Panc1 (cell line): ENCODE data around the gene NCOA5. TPM values are rescaled to one million over a fixed set of nuclear protein-coding genes. Genes with fewer than 3 reads are reported as not detected.

Experiments used
- ATAC-seq: fragments of 200-7000 bp; cut with Tn5 transposase; 2 replicates; pipeline ENCODE4 v1.9.1; 2020; ENCODE audit warnings: mild to moderate bottlenecking, moderate library complexity
- BruUV-seq: library from RNA; stranded (reverse); fragments of 400-500 nt; replicated peaks from 2 replicates; lab custom pipeline; 2021; lab: Mats Ljungman, UMichigan
- CTCF ChIA-PET: fragments of 300-600 bp; sonication (Branson Sonifier 250); formaldehyde crosslinking; loops from one replicate; lab custom pipeline; 2022; ENCODE audit warnings: antibody characterized with exemption; lab: Charles Lee
- POLR2A ChIA-PET: fragments of 300-600 bp; sonication (Branson Sonifier 250); formaldehyde crosslinking; loops from one replicate; lab custom pipeline; 2022; ENCODE audit warnings: antibody characterized with exemption; lab: Charles Lee
- DNase-seq: peaks from one replicate; pipeline ENCODE4 v3.0.0-alpha.2; 2010; ENCODE audit warnings: low read depth, low spot score
- H3K27ac ChIP-seq: 2 replicates; pipeline ENCODE4 v1.5.1; 2011; ENCODE audit warnings: mild to moderate bottlenecking, low read length, inconsistent platforms
- H3K27me3 ChIP-seq: fragments of 200-500 bp; sonication (Bioruptor generic); 2 replicates; pipeline ENCODE4 v1.6.0; 2014; ENCODE audit warnings: low read length, inconsistent platforms; ENCODE audit not compliant: control insufficient read depth, insufficient read depth
- H3K36me3 ChIP-seq: fragments of 200-500 bp; sonication (Bioruptor generic); 2 replicates; pipeline ENCODE4 v1.5.1; 2014; ENCODE audit warnings: inconsistent platforms, mild to moderate bottlenecking, low read length, moderate library complexity; ENCODE audit not compliant: control insufficient read depth, insufficient read depth
- H3K4me1 ChIP-seq: 2 replicates; pipeline ENCODE4 v1.5.1; 2011; ENCODE audit warnings: inconsistent platforms, mild to moderate bottlenecking, low read length, moderate library complexity; ENCODE audit not compliant: control insufficient read depth, insufficient read depth
- H3K4me3 ChIP-seq, 2 experiments: 2 replicates each; pipeline ENCODE4 v1.5.1; 2011 to 2012; ENCODE audit warnings: low read depth in 2 of 2, low read length in 2 of 2, mild to moderate bottlenecking in 2 of 2, inconsistent platforms in 1 of 2, moderate library complexity in 1 of 2
- H3K9me3 ChIP-seq: fragments of 200-500 bp; sonication (Bioruptor generic); 2 replicates; pipeline ENCODE4 v1.5.1; 2014; ENCODE audit warnings: low read depth, mild to moderate bottlenecking, inconsistent platforms, low read length, moderate library complexity; ENCODE audit not compliant: control insufficient read depth, insufficient read depth
- POLR2AphosphoS5 ChIP-seq: IDR thresholded peaks from 2 replicates; pipeline ENCODE4 v1.6.1; 2012; ENCODE audit warnings: mild to moderate bottlenecking, low read depth, low read length, moderate library complexity
- SIN3A ChIP-seq: IDR thresholded peaks from 2 replicates; pipeline ENCODE4 v1.6.1; 2012; ENCODE audit warnings: low read depth, mild to moderate bottlenecking, low read length, moderate library complexity, borderline replicate concordance; ENCODE audit not compliant: insufficient read depth
- TCF7L2 ChIP-seq: IDR thresholded peaks from 2 replicates; pipeline ENCODE4 v1.6.1; 2011; ENCODE audit warnings: mild to moderate bottlenecking, low read depth, low read length, inconsistent platforms
- in situ Hi-C: cut with HindIII; loops from 2 replicates; pipeline ENCODE4 v1.10.0; 2016; ENCODE audit warnings: low sequenced_read_pairs, low pct_unique_long_range_greater_than_20kb
- intact Hi-C: fragments of 100-400 bp; cut with micrococcal nuclease; formaldehyde crosslinking; loops from one replicate; pipeline ENCODE4 v1.10.0; 2022; ENCODE audit not compliant: unreplicated experiment
- total RNA-seq: library from RNA; stranded (reverse); gene quantifications from one replicate; pipeline ENCODE4 v1.2.1, GENCODE V29; 2021; ENCODE audit not compliant: unreplicated experiment
- TF ChIP-seq, protein P1 (sequence below): fragments of 450-650 bp; IDR thresholded peaks from 2 replicates; pipeline ENCODE4 v1.5.1; 2017; ENCODE audit warnings: mild to moderate bottlenecking
- TF ChIP-seq, protein P2 (sequence below), 2 experiments: IDR thresholded peaks; 2 replicates each; pipeline ENCODE4 v1.6.1; 2011 to 2012; ENCODE audit warnings: low read depth in 2 of 2, control low read depth in 1 of 2, low read length in 1 of 2, mild to moderate bottlenecking in 1 of 2, moderate library complexity in 1 of 2; ENCODE audit not compliant: insufficient read depth in 1 of 2

NCOA5 gene
- total RNA-seq, 1 experiment from 2014 or later: 30.6 TPM

DNA sequence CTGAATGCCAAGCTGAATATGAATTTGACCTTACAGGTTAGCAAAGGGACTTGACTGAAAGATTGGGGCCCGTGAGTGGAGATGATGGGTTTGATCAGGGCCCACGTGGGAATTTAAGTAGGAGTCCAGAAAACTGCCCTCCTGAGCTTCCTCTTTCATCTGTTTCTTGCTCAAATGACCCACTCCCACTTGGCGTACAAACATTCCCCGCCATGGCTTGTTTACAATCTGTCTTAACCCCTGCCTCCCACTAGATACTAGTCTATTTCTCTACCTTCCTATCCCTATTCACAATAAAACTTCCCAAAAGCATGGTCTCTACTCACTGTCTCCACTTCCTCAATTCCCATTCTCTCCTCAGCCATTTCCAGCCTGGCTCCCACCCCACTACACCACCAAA, 71.7 kb downstream of the NCOA5 start:
- ATAC-seq: no peak
- BruUV-seq: no TSS peak
- Histone ChIP-seq H3K4me3 (no peak overlapping the region), H3K9me3 (no peaks in the 10 kb centered on the region), H3K27me3 (peaks cover 2% of the 10 kb centered on the region; the same call in 1 of the 2 replicates), H3K36me3 (no peaks in the 10 kb centered on the region), H3K27ac (no peak overlapping the region), H3K4me1 (no peaks in the 10 kb centered on the region; the same call in 1 of the 2 replicates)
- DNase-seq: no peak
- in situ Hi-C loops: no loop called here
- POLR2A ChIA-PET: no interaction called here
- no peak for TF ChIP-seq SIN3A
- TF ChIP-seq, protein P1, sequence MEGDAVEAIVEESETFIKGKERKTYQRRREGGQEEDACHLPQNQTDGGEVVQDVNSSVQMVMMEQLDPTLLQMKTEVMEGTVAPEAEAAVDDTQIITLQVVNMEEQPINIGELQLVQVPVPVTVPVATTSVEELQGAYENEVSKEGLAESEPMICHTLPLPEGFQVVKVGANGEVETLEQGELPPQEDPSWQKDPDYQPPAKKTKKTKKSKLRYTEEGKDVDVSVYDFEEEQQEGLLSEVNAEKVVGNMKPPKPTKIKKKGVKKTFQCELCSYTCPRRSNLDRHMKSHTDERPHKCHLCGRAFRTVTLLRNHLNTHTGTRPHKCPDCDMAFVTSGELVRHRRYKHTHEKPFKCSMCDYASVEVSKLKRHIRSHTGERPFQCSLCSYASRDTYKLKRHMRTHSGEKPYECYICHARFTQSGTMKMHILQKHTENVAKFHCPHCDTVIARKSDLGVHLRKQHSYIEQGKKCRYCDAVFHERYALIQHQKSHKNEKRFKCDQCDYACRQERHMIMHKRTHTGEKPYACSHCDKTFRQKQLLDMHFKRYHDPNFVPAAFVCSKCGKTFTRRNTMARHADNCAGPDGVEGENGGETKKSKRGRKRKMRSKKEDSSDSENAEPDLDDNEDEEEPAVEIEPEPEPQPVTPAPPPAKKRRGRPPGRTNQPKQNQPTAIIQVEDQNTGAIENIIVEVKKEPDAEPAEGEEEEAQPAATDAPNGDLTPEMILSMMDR: no peak
- TF ChIP-seq, protein P2, sequence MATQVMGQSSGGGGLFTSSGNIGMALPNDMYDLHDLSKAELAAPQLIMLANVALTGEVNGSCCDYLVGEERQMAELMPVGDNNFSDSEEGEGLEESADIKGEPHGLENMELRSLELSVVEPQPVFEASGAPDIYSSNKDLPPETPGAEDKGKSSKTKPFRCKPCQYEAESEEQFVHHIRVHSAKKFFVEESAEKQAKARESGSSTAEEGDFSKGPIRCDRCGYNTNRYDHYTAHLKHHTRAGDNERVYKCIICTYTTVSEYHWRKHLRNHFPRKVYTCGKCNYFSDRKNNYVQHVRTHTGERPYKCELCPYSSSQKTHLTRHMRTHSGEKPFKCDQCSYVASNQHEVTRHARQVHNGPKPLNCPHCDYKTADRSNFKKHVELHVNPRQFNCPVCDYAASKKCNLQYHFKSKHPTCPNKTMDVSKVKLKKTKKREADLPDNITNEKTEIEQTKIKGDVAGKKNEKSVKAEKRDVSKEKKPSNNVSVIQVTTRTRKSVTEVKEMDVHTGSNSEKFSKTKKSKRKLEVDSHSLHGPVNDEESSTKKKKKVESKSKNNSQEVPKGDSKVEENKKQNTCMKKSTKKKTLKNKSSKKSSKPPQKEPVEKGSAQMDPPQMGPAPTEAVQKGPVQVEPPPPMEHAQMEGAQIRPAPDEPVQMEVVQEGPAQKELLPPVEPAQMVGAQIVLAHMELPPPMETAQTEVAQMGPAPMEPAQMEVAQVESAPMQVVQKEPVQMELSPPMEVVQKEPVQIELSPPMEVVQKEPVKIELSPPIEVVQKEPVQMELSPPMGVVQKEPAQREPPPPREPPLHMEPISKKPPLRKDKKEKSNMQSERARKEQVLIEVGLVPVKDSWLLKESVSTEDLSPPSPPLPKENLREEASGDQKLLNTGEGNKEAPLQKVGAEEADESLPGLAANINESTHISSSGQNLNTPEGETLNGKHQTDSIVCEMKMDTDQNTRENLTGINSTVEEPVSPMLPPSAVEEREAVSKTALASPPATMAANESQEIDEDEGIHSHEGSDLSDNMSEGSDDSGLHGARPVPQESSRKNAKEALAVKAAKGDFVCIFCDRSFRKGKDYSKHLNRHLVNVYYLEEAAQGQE (IDR thresholded peaks at IDR 0.05; ENCODE audit: insufficient read depth in 1 of 2, low read depth in 2 of 2, low read length in 1 of 2): no peak
- TF ChIP-seq POLR2AphosphoS5: no peak
- TF ChIP-seq TCF7L2: no peak
- intact Hi-C loops: no loop called here
- CTCF ChIA-PET: no interaction called here

DNA sequence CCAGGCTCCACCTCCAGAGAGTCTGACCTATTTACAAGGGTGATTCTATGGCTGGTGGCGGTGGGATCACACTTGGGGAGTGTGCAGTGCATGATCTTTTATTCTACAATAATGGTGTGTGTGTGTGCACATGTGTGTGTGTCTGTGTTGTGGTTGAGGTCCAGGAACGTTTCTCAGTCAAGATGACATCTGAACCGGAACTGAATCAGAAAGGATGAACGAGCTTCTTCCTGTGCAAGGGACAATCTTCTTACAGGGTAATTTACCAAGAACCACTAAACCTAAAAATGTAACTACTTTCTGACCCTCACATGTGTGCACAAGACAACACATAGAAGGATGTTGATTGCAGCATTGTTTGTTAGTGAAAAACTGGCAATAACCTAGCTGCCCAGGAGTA, 72.5 kb downstream of the NCOA5 start:
- TF ChIP-seq TCF7L2 (no peak), SIN3A (no peak), POLR2AphosphoS5 (no peak)
- TF ChIP-seq, protein P1: no peak
- TF ChIP-seq, protein P2 (IDR thresholded peaks at IDR 0.05; ENCODE audit: insufficient read depth in 1 of 2, low read depth in 2 of 2, low read length in 1 of 2): no peak
- Histone ChIP-seq H3K36me3 (no peaks in the 10 kb centered on the region), H3K4me1 (no peaks in the 10 kb centered on the region; the same call in 1 of the 2 replicates), H3K4me3 (no peak overlapping the region), H3K27ac (no peak overlapping the region), H3K27me3 (peaks cover 2% of the 10 kb centered on the region; the same call in 1 of the 2 replicates), H3K9me3 (no peaks in the 10 kb centered on the region)
- no peak for DNase-seq
- in situ Hi-C loops: no loop called here
- ChIA-PET CTCF (no interaction called here), POLR2A (no interaction called here)
- intact Hi-C loops: no loop called here
- BruUV-seq: no TSS peak
- ATAC-seq: no peak
